GM18907 (cell line): ENCODE data around the gene CORO1C.
"Not testable (repeated sequence)": the region's sequence is repeated elsewhere in the genome, so short reads cannot be mapped to it uniquely, and the experiment has no call there.

Experiments used
- ATAC-seq: cut with Tn5 transposase; IDR thresholded peaks from one replicate; pipeline ENCODE4 v1.9.1; 2021; ENCODE audit warnings: mild to moderate bottlenecking, moderate library complexity; ENCODE audit not compliant: unreplicated experiment

CORO1C gene

DNA sequence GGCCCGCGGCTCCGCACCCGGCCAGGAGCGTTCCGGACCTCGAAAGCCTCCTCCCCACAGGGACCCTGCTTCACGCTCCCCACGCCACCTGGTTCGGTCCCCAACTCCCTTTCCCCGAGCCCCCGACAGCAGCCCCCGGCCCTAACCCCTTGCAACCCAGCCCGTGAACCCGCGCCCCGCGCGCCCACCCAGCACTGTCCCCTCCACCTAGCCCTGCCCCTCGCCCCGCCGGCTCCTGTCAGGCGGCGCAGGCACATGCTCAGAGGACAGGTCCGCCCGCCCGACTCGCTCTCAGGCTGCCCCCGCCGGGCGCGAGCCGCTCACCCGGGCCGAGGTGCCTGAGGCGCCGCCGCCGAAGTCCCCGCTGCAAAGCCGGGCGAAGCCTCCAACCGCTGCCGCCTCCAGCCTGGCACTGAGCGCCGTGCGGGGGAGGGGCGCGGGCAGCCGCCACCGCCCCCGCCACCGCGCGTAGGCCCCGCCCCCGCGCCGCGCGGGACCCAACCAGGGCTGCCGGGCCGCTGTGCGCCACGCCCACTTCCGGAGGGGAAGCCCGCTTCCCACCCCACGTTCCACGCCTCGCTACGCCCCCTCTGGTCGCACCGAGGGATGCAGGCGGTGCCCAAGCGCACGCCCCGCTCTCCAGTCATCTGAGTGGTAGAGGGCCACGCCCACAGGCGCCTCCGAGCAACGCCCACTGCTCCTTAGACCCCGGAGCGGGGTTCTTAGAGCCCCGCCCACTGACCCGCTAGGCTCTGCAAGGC is at the start of gene CORO1C:
Gene CORO1C, minus strand, starts transcription at position 414 of the 761 bp plus-strand sequence. CDS start 30,200 bp downstream, outside the sequence.
- peak; percentile 77 for ATAC-seq

DNA sequence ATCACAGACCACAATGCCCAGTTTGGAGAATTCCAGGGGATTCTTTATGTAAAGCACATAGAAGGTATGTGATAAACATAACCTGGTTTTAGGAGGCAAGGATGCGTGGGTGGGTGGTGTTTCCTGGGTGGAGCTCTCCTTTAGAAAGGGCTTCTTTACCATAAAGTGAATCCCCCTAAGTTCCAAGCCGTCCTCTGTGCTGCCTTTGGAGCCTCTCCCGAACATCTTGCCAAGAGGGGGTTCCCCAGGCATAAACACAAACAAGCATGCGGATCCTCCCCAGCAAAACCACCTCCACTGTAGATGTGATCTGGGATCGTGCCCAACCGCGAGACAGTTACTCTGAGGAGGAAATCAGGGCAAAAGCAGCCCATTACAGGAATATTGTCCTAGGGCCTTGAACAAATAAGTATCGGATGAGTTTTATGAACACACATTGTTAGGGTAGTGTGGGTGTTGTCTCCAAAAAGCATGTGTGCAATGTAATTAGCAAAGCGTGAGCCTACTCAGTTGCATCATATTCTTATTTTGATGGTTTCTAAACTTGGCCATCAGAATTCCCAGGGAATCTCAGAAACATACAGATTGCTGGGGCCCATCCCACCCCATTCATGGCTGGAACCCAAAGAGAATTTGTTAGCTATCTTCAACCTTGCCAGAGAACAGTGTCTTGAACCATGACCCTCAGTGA is 48.8 kb upstream of the CORO1C start:
- no peak for ATAC-seq

DNA sequence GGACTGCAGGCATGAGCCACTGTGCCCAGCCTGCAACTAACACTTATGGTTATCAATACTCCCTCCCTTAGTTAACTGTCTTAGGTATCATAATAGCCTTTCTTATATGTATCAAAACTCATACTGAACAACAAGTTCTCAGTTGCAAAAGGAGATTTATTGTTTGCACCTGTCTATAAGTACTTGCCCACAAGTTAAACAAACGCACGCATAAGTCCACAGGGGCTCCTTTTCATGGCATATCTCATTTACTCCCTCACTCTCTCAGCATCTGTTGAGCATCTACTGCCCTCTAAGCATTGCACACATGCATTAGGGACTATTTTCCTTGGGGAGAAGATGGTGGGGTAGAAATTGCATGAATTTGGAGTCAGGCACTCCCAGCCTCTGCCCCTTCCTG is 46.7 kb upstream of the CORO1C start:
- ATAC-seq, result no peak

DNA sequence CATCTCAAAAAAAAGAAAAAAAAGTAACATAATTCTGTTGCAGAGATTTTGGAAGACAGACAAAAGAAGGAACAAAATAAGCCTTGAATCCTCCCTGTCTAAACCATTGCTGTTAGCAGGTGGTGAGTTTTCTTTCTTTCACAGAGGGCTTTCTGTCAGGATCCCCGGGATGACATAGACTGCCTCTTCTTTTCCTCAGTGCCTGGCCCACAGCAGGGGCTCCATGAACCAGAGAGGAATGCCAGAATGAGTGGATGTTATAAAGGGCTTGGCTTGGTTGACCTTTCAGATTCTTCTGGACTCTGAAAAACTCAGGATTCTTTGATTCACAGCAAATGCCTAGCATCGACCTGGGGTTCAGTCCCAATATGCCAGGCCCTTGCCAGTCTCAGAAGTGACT is 45.8 kb upstream of the CORO1C start:
- no peak for ATAC-seq

DNA sequence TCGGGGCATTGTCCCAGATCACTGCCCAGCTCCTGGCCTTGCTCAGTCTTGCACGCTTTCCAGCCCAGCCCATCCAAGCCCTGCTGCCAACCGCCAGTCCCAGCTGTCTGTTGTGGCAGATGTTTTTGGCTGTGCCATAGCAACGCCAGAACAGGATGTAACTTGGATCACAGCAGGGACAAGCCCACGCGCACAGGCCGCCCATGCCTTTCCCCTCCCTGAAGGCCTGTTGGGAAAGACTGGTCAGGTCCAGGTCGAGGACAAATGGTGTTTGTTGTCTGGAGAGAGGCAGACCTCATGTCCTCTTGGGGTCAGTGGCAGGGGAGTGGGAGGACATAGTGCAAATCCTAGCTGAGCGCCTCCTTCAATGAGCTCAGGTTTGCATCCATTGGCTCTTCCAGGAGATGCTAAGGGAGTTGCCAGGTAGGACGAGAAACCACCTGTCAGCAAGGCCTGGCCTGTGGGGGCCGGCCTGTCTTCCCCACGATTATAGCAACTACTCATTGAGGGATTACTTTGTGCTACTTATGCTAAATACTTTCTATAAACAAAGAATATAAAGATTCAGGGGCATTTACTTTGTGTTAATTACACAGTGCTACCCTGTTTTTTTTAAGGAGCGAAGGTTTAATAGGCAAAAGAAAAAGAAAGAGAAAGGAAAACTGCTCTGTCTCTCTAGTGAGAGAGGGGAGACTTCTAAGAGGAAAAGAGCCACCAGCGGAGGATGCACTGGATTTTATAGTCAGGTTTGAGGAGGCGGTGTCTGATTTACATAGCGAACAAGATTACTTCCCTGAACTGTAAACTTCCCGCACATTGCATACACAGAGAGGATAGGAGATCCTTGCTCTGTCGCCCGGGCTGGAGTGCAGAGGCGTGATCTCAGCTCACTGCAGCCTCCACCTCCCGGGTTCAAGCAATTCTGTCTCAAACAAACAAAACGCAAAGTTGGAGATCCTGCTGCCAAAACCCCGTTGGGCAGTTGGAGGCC is 42.8 kb upstream of the CORO1C start:
- ATAC-seq, result no peak

DNA sequence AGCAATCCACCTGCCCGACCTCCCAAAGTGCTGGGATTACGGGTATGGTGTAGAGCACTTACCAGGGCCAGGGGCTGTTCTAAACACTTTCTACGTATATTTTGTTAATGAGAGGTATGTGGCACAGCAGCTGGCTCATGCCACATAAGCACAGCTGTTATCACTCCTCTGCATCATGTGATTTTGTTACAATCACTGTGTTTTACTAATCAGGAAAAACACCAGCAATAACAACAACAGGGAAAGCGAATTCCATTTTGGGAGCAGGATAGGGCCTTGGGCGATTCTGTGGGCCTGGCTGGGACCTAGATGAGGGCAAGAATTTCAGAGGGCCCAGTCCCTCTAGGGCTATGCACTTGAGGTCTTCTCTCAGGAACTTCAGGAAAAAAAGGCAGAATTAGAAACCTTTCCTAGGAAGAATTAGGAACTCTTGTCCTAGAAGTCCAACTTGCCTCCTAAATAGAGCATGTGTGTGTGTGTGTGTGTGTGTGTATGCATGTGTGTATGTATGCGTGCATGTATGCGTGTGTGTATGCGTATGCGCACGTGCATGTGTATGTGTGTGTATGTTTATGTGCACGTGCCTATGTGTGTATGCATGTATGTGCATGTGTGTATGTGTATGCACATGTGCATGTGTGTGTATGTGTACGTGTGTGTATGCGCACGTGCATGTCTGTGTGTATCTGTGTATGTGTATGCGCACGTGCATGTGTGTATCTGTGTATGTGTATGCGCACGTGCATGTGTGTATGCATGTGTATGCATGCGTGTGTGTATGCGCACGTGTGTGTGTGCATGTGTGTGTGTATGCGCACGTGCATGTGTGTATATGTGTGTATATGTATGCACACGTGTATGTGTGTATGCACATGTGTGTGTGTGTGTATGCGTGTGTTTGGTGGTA is 41.8 kb upstream of the CORO1C start:
- ATAC-seq, result no peak

DNA sequence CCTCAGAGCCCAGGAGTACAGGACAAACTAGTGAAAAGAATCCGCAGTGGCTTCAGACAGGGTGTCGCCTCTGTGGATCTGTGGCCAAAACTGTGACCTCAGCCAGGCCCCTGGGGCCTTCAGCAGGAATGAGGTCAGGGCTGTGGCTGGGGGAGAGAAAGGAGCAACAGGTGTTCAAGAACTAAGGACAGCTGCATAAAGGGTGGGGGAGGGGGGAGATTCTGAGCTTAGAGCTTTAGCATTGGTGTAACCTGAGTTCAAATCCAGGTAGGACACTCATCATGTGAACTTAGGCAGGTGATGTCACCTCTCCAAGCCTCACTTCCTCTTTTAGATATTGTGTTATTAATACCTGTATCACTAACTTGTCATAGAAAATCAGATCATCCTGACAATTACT is 40.9 kb upstream of the CORO1C start:
- ATAC-seq, result peak; percentile 46

DNA sequence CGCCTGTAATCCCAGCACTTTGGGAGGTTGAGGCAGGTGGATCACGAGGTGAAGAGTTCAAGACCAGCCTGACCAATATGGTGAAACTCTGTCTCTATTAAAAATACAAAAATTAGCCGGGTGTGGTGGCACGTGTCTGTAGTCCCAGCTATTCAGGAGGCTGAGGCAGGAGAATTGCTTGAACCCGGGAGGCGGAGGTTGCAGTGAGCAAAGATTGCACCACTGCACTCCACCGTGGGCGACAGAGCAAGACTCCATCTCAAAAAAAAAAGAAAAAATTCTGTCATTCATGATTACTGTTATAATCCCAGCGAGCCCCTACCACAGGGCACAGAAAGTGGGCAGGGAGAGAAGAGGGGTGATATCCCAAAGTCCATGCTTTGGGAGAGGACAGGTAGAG is 40.5 kb upstream of the CORO1C start:
- ATAC-seq, result not testable (repeated sequence)

DNA sequence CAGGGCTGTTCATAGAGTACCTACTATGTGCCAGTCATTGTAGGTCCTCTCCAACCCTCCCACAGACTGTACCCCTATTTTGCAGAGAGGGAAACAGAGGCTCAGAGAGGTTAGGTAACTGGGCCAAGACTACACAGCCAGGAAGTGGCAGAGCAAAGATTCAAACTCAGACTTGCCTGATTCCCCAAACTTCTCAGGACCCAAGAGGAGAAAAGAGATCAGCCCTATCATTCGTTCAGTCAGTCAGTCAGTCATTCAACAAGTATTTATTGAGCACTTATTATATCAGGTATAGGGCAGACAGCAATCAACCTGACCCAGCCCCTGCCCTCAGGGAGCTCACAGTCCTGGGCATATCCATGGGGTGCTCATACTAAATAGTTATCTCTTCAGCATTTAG is 39.6 kb upstream of the CORO1C start:
- no peak for ATAC-seq

DNA sequence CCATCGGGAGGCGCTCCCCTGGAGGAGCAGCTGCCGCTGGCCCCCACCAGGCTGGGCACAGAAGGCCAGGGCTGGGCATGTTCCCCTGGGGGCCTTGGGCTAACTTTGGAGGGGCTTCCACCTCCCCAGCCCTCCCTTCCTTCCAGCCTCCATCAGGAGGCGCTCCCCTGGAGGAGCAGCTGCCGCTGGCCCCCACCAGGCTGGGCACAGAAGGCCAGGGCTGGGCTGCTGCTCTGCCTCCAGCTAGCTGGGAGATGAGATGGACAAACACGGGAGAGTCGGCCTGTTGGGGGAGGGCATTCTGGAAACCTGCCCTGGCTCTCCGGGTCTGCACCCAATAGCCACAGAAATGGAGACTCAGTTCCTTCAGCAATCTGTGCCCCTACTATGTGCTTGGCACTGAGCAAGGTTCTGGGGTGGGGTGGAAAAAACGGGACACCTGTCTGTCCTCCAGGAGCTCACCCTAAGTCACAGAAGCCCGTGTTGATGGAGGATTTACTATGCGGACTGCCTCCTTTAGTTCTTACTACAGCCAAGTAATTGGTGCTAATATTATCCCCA is 39.0 kb upstream of the CORO1C start:
- ATAC-seq, result no peak

DNA sequence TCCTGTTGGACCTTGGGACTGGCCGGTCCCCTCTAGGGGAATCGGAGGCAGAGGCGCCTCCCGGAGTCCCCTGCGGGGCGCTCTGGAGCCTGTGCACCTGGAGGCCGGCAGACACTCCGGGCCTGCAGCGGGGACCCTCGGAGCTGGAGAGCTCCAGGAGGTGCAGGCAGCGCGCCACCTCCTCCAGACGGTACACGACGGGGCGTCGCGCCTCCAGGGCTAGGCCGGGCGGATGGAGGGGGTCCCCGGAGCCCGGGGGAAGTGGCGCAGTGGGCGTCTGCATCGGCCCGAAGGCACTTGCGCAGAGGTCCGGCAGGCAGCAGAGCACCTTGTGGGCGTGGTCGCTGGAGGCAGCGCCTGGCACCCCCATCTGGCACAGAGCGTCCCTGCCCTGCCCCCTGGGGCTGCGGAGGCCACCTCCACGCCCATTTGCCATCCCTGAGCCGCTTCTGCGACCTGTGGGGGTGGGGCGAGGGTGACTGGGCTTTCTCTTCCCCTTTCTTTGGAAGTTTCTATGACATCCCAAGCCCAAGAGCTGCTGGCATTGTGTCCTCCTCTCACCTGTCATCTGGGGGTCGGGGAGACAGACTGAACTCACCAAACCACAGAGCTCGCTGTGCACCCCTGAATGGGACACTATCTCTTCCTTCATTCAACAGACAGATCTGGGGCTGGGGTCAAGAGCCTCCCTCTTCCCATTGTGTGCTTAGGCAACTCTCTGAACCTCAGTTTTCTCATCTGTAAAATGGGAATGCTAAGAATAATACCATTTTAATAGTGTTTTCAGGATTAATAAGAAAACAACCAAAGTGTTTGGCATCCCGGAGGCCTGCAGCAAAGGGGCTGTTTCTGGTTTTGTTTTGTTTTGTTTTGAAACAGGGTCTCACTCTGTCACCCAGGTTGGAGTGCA is 37.5 kb upstream of the CORO1C start:
- no peak for ATAC-seq

DNA sequence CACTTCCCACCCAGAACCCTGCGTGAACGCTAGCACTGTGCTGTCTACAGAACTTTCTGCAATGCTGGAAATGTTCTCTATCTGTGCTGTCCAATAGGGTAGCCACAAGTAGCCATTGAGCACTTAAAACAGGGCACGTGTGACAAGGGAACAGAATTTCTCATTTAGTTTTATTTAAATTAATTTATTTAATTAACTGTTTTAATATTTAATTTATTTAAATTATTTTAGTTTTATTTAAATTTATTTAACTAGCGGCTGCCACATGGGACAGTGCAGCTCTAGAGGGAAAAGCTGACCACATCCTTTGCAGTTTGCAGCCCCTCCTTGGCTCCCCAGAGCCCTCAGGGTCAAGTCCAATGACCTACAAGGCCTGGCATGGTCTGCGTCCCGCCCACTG is 35.0 kb upstream of the CORO1C start:
- no peak for ATAC-seq

DNA sequence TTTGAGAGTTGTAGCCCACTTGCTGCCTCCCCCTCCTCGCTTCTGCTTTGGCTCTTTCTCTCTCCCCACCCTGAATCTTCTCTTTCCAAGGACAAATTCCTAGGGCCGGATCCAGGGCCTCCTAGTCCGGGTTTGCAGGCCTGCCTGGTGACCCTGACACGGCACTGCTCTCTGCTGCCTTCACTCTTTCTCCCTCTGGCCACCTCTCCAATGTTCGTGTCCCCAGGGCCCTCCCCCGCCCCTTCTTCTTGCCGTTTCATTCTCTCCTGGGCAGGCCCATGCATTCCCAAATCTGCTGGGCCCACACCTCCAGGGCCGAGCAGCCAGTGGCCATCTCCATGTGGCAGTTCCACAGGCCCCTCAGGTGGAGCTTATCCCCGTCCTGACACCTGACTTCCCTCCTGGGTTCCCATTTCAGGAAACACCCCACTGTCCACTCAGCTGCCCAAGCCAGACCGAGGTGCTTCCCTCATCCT is 34.0 kb upstream of the CORO1C start:
- no peak for ATAC-seq

DNA sequence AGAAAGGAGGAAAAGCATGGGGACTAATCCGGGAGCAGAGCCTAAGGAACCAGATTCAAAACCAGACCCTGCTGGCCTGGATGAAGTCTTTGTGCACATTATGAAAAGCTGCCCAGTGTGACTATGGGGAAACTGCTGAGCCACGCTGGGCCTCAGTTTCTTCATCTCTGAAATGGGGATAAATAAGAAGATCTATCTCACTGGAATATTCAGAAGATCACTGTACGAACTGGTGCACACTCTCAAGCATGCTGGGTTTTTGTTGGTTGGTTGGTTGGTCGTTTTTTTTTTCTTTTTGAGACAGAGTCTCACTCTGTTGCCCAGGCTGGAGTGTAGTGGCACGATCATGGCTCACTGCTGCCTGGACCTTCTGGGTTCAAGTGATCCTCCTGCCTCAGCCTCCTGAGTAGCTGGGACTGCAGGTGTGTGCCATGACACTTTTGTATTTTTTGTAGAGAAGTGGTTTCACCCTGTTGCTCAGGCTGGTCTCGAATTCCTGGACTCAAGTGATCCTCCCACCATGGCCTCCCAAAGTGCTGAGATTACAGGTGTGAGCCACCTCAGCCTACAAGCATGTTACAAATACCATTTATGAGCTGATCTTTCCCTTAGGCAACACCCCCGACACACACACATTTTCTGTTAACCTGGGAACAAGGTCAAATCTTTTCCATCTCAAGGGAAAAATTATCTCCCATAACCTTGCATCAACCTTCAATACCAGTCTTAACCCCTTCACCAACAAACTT is 33.4 kb upstream of the CORO1C start:
- no peak for ATAC-seq

DNA sequence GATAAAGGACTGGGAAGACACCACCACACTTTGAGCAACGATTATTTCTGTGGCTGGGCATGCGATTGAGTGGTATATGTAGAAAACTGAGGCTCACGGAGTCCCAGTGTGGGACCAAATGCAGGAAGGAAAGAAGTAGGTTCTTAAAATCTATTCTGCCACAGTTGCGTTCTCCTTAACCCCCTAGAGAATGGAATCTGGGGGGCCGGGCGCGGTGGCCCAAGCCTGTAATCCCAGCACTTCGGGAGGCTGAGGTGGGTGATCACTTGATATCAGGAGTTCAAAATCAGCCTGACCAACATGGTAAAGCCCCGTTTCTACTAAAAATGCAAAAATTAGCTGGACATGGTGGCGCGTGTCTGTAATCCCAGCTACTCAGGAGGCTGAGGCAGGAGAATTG is 29.9 kb upstream of the CORO1C start:
- ATAC-seq, result no peak

DNA sequence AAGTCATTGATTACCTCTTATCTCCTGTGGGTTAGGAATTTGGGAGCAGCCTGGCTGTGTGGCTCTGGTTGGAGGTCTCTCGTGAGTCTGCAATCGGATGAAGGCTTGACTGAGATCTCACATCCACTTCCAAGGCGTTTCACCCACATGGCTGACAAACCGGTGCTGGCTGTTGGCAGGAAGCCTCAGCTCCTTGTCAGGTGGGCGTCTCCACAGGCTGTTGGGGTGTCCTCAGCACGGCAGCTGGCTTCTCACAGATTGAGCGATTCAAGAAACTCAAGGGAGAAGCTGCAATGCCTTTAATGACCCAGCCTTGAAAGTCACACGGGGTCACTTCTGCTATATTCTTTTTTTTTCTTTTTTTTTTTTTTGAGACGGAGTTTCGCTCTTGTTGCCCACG is 28.6 kb upstream of the CORO1C start:
- no peak for ATAC-seq

DNA sequence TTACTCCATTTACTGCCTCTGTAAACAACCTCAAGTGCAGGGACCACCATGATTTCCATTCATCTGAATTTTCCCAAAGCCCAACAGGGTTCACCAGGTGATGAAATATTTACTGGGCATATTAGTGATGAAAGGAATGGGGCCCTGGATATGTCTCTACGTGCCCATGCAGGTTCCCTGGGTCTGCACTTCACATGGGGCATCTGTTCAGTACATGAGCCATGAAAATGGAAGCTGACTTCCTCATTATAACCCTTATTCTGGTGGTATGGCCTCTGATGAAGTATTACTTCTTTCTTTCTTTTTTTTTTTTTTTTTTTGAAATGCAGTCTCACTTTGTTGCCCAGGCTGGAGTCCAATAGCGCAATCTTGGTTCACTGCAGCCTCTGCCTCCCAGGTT is 26.5 kb upstream of the CORO1C start:
- no peak for ATAC-seq

DNA sequence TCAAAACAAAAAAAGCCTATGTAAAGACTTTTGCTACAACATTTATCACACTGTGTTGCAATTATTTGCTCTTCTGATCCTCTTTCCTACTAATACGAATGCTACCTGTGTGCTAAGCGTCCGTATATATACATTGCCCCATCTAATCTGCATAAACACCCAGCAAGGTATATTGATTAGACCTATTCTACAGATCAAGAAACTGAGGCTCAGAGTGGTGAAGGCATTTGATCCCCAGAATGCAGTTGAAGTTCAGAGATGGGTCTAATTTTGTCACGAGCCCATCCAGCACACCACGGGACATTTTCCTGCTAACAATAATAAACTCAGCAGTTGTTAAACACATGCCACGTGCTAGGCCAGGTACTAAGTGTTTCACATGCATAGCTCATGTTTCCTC is 25.1 kb upstream of the CORO1C start:
- ATAC-seq, result no peak
